Panc1 (cell line): Measurements from ENCODE around the gene NR6A1. TPM values are rescaled to one million over a fixed set of nuclear protein-coding genes. Genes with fewer than 3 reads are reported as not detected.

Experiments used
- ATAC-seq: fragments of 200-7000 bp; cut with Tn5 transposase; 2 replicates; pipeline ENCODE4 v1.9.1; 2020; ENCODE audit warnings: mild to moderate bottlenecking, moderate library complexity
- BruUV-seq: library from RNA; stranded (reverse); fragments of 400-500 nt; replicated peaks from 2 replicates; lab custom pipeline; 2021; lab: Mats Ljungman, UMichigan
- CTCF ChIA-PET: fragments of 300-600 bp; sonication (Branson Sonifier 250); formaldehyde crosslinking; loops from one replicate; lab custom pipeline; 2022; ENCODE audit warnings: antibody characterized with exemption; lab: Charles Lee
- POLR2A ChIA-PET: fragments of 300-600 bp; sonication (Branson Sonifier 250); formaldehyde crosslinking; loops from one replicate; lab custom pipeline; 2022; ENCODE audit warnings: antibody characterized with exemption; lab: Charles Lee
- DNase-seq: peaks from one replicate; pipeline ENCODE4 v3.0.0-alpha.2; 2010; ENCODE audit warnings: low read depth, low spot score
- H3K27ac ChIP-seq: 2 replicates; pipeline ENCODE4 v1.5.1; 2011; ENCODE audit warnings: mild to moderate bottlenecking, low read length, inconsistent platforms
- H3K27me3 ChIP-seq: fragments of 200-500 bp; sonication (Bioruptor generic); 2 replicates; pipeline ENCODE4 v1.6.0; 2014; ENCODE audit warnings: low read length, inconsistent platforms; ENCODE audit not compliant: control insufficient read depth, insufficient read depth
- H3K36me3 ChIP-seq: fragments of 200-500 bp; sonication (Bioruptor generic); 2 replicates; pipeline ENCODE4 v1.5.1; 2014; ENCODE audit warnings: inconsistent platforms, mild to moderate bottlenecking, low read length, moderate library complexity; ENCODE audit not compliant: control insufficient read depth, insufficient read depth
- H3K4me1 ChIP-seq: 2 replicates; pipeline ENCODE4 v1.5.1; 2011; ENCODE audit warnings: inconsistent platforms, mild to moderate bottlenecking, low read length, moderate library complexity; ENCODE audit not compliant: control insufficient read depth, insufficient read depth
- H3K4me3 ChIP-seq, 2 experiments: 2 replicates each; pipeline ENCODE4 v1.5.1; 2011 to 2012; ENCODE audit warnings: low read depth in 2 of 2, low read length in 2 of 2, mild to moderate bottlenecking in 2 of 2, inconsistent platforms in 1 of 2, moderate library complexity in 1 of 2
- H3K9me3 ChIP-seq: fragments of 200-500 bp; sonication (Bioruptor generic); 2 replicates; pipeline ENCODE4 v1.5.1; 2014; ENCODE audit warnings: low read depth, mild to moderate bottlenecking, inconsistent platforms, low read length, moderate library complexity; ENCODE audit not compliant: control insufficient read depth, insufficient read depth
- POLR2AphosphoS5 ChIP-seq: IDR thresholded peaks from 2 replicates; pipeline ENCODE4 v1.6.1; 2012; ENCODE audit warnings: mild to moderate bottlenecking, low read depth, low read length, moderate library complexity
- SIN3A ChIP-seq: IDR thresholded peaks from 2 replicates; pipeline ENCODE4 v1.6.1; 2012; ENCODE audit warnings: low read depth, mild to moderate bottlenecking, low read length, moderate library complexity, borderline replicate concordance; ENCODE audit not compliant: insufficient read depth
- TCF7L2 ChIP-seq: IDR thresholded peaks from 2 replicates; pipeline ENCODE4 v1.6.1; 2011; ENCODE audit warnings: mild to moderate bottlenecking, low read depth, low read length, inconsistent platforms
- in situ Hi-C: cut with HindIII; loops from 2 replicates; pipeline ENCODE4 v1.10.0; 2016; ENCODE audit warnings: low sequenced_read_pairs, low pct_unique_long_range_greater_than_20kb
- intact Hi-C: fragments of 100-400 bp; cut with micrococcal nuclease; formaldehyde crosslinking; loops from one replicate; pipeline ENCODE4 v1.10.0; 2022; ENCODE audit not compliant: unreplicated experiment
- total RNA-seq: library from RNA; stranded (reverse); gene quantifications from one replicate; pipeline ENCODE4 v1.2.1, GENCODE V29; 2021; ENCODE audit not compliant: unreplicated experiment
- TF ChIP-seq, protein P1 (sequence below): fragments of 450-650 bp; IDR thresholded peaks from 2 replicates; pipeline ENCODE4 v1.5.1; 2017; ENCODE audit warnings: mild to moderate bottlenecking
- TF ChIP-seq, protein P2 (sequence below), 2 experiments: IDR thresholded peaks; 2 replicates each; pipeline ENCODE4 v1.6.1; 2011 to 2012; ENCODE audit warnings: low read depth in 2 of 2, control low read depth in 1 of 2, low read length in 1 of 2, mild to moderate bottlenecking in 1 of 2, moderate library complexity in 1 of 2; ENCODE audit not compliant: insufficient read depth in 1 of 2

The NR6A1 gene
- total RNA-seq, 1 experiment from 2014 or later: 7.6 TPM

DNA sequence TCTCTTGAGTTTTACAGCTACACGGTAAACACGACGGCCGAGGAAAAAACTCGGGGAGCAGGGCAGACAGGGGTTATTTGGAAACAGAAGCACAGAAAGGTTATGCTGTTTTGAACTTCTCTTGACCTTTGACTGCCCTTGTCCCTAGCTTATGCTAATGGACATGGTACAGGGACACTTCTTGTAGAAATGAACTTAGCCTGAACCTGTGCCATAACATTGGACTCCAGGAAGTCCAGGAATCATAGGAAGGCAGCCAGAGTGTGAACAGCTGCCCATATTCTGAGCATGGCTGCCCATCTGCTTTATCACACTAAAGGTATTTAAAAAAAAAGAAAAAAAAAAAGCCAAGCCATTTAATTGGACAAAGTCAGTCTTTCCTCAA is 46.1 kb downstream of the NR6A1 start:
- CTCF ChIA-PET: no interaction called here
- intact Hi-C loops: no loop called here
- no peak overlapping the region for H3K4me3 ChIP-seq
- H3K36me3 ChIP-seq: peaks cover 2% of the 10 kb centered on the region; the same call in 1 of the 2 replicates
- in situ Hi-C loops: no loop called here
- TF ChIP-seq, protein P1, sequence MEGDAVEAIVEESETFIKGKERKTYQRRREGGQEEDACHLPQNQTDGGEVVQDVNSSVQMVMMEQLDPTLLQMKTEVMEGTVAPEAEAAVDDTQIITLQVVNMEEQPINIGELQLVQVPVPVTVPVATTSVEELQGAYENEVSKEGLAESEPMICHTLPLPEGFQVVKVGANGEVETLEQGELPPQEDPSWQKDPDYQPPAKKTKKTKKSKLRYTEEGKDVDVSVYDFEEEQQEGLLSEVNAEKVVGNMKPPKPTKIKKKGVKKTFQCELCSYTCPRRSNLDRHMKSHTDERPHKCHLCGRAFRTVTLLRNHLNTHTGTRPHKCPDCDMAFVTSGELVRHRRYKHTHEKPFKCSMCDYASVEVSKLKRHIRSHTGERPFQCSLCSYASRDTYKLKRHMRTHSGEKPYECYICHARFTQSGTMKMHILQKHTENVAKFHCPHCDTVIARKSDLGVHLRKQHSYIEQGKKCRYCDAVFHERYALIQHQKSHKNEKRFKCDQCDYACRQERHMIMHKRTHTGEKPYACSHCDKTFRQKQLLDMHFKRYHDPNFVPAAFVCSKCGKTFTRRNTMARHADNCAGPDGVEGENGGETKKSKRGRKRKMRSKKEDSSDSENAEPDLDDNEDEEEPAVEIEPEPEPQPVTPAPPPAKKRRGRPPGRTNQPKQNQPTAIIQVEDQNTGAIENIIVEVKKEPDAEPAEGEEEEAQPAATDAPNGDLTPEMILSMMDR: no peak
- TF ChIP-seq, protein P2, sequence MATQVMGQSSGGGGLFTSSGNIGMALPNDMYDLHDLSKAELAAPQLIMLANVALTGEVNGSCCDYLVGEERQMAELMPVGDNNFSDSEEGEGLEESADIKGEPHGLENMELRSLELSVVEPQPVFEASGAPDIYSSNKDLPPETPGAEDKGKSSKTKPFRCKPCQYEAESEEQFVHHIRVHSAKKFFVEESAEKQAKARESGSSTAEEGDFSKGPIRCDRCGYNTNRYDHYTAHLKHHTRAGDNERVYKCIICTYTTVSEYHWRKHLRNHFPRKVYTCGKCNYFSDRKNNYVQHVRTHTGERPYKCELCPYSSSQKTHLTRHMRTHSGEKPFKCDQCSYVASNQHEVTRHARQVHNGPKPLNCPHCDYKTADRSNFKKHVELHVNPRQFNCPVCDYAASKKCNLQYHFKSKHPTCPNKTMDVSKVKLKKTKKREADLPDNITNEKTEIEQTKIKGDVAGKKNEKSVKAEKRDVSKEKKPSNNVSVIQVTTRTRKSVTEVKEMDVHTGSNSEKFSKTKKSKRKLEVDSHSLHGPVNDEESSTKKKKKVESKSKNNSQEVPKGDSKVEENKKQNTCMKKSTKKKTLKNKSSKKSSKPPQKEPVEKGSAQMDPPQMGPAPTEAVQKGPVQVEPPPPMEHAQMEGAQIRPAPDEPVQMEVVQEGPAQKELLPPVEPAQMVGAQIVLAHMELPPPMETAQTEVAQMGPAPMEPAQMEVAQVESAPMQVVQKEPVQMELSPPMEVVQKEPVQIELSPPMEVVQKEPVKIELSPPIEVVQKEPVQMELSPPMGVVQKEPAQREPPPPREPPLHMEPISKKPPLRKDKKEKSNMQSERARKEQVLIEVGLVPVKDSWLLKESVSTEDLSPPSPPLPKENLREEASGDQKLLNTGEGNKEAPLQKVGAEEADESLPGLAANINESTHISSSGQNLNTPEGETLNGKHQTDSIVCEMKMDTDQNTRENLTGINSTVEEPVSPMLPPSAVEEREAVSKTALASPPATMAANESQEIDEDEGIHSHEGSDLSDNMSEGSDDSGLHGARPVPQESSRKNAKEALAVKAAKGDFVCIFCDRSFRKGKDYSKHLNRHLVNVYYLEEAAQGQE (IDR thresholded peaks at IDR 0.05; ENCODE audit: insufficient read depth in 1 of 2, low read depth in 2 of 2, low read length in 1 of 2): no peak
- TF ChIP-seq TCF7L2 (no peak), POLR2AphosphoS5 (no peak), SIN3A (no peak)
- no peaks in the 10 kb centered on the region for H3K9me3 ChIP-seq
- DNase-seq (no peak), ATAC-seq (no peak)
- POLR2A ChIA-PET: no interaction called here
- no peaks in the 10 kb centered on the region for H3K27me3 ChIP-seq
- BruUV-seq: no TSS peak
- H3K4me1 ChIP-seq: peaks cover 29% of the 10 kb centered on the region
- peak overlapping the region; percentile 48; the same call in 1 of the 2 replicates for H3K27ac ChIP-seq

DNA sequence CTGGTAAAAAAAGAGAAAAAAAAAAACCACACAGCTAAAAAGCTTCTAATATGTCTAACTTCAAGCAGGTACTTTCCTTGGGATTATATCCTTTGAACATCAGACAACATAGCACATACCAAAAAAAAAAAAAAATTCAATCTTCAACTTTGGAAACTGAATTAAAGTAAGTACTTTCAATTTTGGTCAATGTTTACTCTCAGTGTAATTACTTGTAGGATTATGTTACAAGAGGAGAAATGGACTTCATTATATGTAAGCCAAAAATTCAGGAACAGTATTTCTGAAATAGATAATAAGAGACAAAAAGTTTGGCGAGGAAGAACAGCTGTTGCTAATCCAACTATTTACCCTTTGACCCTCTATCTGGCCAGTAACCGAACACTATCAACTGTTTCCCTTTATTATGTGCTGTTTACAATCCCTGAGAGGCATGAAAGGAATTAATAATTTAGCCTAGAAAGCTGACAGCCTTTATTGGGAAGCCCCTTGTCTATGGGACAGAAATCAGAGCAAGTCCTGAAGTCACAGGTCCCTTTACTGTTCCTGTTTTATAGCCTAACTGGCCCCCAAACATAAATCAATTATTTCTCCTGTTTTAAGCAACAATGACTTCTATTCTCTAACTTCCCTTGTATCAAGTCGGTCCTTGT is 46.6 kb downstream of the NR6A1 start:
- Histone ChIP-seq H3K27ac (peak overlapping the region; percentile 48; the same call in 1 of the 2 replicates), H3K9me3 (no peaks in the 10 kb centered on the region), H3K4me3 (no peak overlapping the region), H3K27me3 (no peaks in the 10 kb centered on the region), H3K36me3 (peaks cover 2% of the 10 kb centered on the region; the same call in 1 of the 2 replicates), H3K4me1 (peaks cover 29% of the 10 kb centered on the region)
- TF ChIP-seq, protein P2 (IDR thresholded peaks at IDR 0.05; ENCODE audit: insufficient read depth in 1 of 2, low read depth in 2 of 2, low read length in 1 of 2): no peak
- ChIA-PET CTCF (interaction anchor here (1.0 kb wide), 1 partner anchor 107 kb away, joined by 3 read pairs; no protein-coding TSS in a partner anchor), POLR2A (interaction anchor here (0.7 kb wide), 1 partner anchor 15 kb away, joined by 5 read pairs; no protein-coding TSS in a partner anchor)
- intact Hi-C loops (no loop called here), in situ Hi-C loops (no loop called here)
- BruUV-seq: no TSS peak
- DNase-seq (no peak), ATAC-seq (no peak)
